ENCODE measurements around the gene SSH2. TPM values are rescaled to one million over a fixed set of nuclear protein-coding genes. Genes with fewer than 3 reads are reported as not detected.

SSH2 gene
- total and polyA plus RNA-seq, 9 of the 15 experiments (the other 6 are each of a cell fraction or from before 2014, with no cell fraction given): 3.9 to 16.1 (median 10.2) TPM

DNA sequence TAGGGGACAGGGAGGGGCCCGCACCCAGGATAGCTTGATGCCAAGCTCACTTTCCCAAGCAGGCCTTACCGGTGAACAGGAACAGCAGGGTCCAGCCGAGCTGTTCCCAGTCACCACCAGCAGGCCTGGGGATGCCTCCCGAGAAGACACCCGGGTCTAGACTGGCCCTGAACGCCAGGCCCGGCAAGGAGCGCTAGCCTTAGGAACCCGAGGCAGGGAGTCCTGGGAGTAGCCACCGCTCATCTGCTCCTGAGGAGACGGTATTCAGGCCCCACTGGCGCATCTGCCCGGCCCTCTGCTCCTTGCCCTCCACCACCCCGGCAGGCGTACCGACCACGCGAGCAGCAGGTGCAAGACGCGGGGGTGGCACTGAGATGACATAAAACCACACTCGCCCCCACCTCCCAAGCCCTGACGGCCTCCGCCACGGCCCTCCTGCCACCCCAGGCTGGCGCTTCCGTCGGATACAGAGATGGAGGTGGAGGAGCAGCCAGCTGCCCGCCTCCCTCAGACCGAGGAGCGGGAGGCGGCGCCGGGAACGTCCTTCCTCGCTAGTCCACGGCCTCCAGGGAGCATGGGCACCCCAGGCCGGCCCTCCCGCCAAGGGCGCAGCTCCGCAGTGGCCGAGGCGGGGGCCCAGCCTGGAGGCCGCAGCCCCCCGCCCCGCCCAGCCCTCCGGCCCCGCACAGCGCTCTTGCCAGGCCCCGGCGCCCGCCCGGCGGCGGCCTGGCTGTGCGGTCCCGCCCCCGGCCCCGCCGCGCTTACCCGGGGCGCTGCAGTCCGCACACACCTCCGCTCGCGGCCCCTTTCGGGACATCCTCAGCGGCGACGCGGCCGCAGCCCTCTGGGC is 341.2 kb downstream of the SSH2 start (continued):
- 0 out of 2 replicates have a peak, but pooled peaks have one; percentile 20 for TF ChIP-seq ZBTB40 (IDR thresholded peaks at IDR 0.05)
- no peak for TF ChIP-seq ZBTB40 (CRISPR knock-in tag; IDR thresholded peaks at IDR 0.05)
- TF ChIP-seq MCM3 (IDR thresholded peaks at IDR 0.05): no peak
- TF ChIP-seq, protein P1, sequence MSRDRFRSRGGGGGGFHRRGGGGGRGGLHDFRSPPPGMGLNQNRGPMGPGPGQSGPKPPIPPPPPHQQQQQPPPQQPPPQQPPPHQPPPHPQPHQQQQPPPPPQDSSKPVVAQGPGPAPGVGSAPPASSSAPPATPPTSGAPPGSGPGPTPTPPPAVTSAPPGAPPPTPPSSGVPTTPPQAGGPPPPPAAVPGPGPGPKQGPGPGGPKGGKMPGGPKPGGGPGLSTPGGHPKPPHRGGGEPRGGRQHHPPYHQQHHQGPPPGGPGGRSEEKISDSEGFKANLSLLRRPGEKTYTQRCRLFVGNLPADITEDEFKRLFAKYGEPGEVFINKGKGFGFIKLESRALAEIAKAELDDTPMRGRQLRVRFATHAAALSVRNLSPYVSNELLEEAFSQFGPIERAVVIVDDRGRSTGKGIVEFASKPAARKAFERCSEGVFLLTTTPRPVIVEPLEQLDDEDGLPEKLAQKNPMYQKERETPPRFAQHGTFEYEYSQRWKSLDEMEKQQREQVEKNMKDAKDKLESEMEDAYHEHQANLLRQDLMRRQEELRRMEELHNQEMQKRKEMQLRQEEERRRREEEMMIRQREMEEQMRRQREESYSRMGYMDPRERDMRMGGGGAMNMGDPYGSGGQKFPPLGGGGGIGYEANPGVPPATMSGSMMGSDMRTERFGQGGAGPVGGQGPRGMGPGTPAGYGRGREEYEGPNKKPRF (IDR thresholded peaks at IDR 0.05; ENCODE audit: low read depth, low read length): no peak
- no peak for TF ChIP-seq ZBTB12 (CRISPR knock-in tag; IDR thresholded peaks at IDR 0.05)
- TF ChIP-seq NONO (IDR thresholded peaks at IDR 0.05; ENCODE audit: low read depth in 2 of 2, low read length in 1 of 2): no peak
- no peak for TF ChIP-seq ARID3A (IDR thresholded peaks at IDR 0.05; ENCODE audit: borderline replicate concordance, low read depth, low read length)
- no peak for TF ChIP-seq MYNN (IDR thresholded peaks at IDR 0.05)
- TF ChIP-seq MYNN (CRISPR knock-in tag; IDR thresholded peaks at IDR 0.05): no peak
